H1 (cell line): ENCODE measurements around the gene ADPRHL1. TPM values are rescaled to one million over a fixed set of nuclear protein-coding genes. Genes with fewer than 3 reads are reported as not detected.

ENCODE experiments used
- POU5F1 ChIP-seq: IDR thresholded peaks from 2 replicates; pipeline ENCODE4 v1.6.1; 2011; ENCODE audit warnings: low read depth, mild to moderate bottlenecking, low read length, moderate library complexity
- polyA plus RNA-seq, 7 experiments: library from polyadenylated mRNA; depleted of rRNA in 3 of 7; stranded (reverse) in 5 of 7; unstranded in 2 of 7; fragments of >200 nt in 5 of 7; fragments of 200-250 nt in 2 of 7; gene quantifications; 1 replicate in 5 of 7; 2 replicates in 1 of 7; 4 replicates in 1 of 7; pipeline versions ENCODE4 v1.2.1 to v1.2.3, GENCODE V29; 2011 to 2013; ENCODE audit warnings: missing spikeins in 2 of 7, mixed read lengths in 2 of 7
- total RNA-seq: library from RNA; stranded (reverse); fragmentation: NEBNext Ultra II Directional; extraction: Animal tissue kit (Norgen Biotek cat#: 25700); gene quantifications from 2 replicates; pipeline ENCODE4 v1.2.1, GENCODE V29; 2021
- TF ChIP-seq, protein P1 (sequence below): fragments of 300-600 bp; sonication (generic); IDR thresholded peaks from 2 replicates; pipeline ENCODE4 v1.7.1; 2012; ENCODE audit warnings: low read length, moderate library complexity, mild to moderate bottlenecking, inconsistent platforms; ENCODE audit not compliant: insufficient replicate concordance

Gene ADPRHL1
- total and polyA plus RNA-seq, 2 of the 8 experiments (the other 6 are each of a cell fraction or from before 2014, with no cell fraction given): 0.74 to 1.7 TPM

- TF ChIP-seq, protein P1, sequence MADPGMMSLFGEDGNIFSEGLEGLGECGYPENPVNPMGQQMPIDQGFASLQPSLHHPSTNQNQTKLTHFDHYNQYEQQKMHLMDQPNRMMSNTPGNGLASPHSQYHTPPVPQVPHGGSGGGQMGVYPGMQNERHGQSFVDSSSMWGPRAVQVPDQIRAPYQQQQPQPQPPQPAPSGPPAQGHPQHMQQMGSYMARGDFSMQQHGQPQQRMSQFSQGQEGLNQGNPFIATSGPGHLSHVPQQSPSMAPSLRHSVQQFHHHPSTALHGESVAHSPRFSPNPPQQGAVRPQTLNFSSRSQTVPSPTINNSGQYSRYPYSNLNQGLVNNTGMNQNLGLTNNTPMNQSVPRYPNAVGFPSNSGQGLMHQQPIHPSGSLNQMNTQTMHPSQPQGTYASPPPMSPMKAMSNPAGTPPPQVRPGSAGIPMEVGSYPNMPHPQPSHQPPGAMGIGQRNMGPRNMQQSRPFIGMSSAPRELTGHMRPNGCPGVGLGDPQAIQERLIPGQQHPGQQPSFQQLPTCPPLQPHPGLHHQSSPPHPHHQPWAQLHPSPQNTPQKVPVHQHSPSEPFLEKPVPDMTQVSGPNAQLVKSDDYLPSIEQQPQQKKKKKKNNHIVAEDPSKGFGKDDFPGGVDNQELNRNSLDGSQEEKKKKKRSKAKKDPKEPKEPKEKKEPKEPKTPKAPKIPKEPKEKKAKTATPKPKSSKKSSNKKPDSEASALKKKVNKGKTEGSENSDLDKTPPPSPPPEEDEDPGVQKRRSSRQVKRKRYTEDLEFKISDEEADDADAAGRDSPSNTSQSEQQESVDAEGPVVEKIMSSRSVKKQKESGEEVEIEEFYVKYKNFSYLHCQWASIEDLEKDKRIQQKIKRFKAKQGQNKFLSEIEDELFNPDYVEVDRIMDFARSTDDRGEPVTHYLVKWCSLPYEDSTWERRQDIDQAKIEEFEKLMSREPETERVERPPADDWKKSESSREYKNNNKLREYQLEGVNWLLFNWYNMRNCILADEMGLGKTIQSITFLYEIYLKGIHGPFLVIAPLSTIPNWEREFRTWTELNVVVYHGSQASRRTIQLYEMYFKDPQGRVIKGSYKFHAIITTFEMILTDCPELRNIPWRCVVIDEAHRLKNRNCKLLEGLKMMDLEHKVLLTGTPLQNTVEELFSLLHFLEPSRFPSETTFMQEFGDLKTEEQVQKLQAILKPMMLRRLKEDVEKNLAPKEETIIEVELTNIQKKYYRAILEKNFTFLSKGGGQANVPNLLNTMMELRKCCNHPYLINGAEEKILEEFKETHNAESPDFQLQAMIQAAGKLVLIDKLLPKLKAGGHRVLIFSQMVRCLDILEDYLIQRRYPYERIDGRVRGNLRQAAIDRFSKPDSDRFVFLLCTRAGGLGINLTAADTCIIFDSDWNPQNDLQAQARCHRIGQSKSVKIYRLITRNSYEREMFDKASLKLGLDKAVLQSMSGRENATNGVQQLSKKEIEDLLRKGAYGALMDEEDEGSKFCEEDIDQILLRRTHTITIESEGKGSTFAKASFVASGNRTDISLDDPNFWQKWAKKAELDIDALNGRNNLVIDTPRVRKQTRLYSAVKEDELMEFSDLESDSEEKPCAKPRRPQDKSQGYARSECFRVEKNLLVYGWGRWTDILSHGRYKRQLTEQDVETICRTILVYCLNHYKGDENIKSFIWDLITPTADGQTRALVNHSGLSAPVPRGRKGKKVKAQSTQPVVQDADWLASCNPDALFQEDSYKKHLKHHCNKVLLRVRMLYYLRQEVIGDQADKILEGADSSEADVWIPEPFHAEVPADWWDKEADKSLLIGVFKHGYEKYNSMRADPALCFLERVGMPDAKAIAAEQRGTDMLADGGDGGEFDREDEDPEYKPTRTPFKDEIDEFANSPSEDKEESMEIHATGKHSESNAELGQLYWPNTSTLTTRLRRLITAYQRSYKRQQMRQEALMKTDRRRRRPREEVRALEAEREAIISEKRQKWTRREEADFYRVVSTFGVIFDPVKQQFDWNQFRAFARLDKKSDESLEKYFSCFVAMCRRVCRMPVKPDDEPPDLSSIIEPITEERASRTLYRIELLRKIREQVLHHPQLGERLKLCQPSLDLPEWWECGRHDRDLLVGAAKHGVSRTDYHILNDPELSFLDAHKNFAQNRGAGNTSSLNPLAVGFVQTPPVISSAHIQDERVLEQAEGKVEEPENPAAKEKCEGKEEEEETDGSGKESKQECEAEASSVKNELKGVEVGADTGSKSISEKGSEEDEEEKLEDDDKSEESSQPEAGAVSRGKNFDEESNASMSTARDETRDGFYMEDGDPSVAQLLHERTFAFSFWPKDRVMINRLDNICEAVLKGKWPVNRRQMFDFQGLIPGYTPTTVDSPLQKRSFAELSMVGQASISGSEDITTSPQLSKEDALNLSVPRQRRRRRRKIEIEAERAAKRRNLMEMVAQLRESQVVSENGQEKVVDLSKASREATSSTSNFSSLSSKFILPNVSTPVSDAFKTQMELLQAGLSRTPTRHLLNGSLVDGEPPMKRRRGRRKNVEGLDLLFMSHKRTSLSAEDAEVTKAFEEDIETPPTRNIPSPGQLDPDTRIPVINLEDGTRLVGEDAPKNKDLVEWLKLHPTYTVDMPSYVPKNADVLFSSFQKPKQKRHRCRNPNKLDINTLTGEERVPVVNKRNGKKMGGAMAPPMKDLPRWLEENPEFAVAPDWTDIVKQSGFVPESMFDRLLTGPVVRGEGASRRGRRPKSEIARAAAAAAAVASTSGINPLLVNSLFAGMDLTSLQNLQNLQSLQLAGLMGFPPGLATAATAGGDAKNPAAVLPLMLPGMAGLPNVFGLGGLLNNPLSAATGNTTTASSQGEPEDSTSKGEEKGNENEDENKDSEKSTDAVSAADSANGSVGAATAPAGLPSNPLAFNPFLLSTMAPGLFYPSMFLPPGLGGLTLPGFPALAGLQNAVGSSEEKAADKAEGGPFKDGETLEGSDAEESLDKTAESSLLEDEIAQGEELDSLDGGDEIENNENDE: no peak
- TF ChIP-seq POU5F1: no peak
These were observed 103.0 kb downstream of the ADPRHL1 start (continued) for GRCh38 chr13:113350065-113350937.
